Ovary (tissue), 3 donors: Measurements from ENCODE around the gene SLC24A4.

Source experiments
- EP300 ChIP-seq: sonication (generic); formaldehyde crosslinking; IDR thresholded peaks from one replicate; pipeline ENCODE4 v1.6.1; 2017; ENCODE audit warnings: antibody characterized with exemption
- POLR2A ChIP-seq: fragments of 450-650 bp; IDR thresholded peaks from one replicate; pipeline ENCODE4 v1.6.1; 2017; ENCODE audit warnings: antibody characterized with exemption, mild to moderate bottlenecking, moderate library complexity
- TF ChIP-seq, protein P1 (sequence below), 3 donors: fragments of 450-650 bp in 2 of 3; fragments of 200-600 bp in 1 of 3; IDR thresholded peaks; one replicate each; pipeline versions ENCODE4 v1.5.1 to v1.8.0; 2016 to 2022; ENCODE audit warnings: antibody characterized with exemption in 3 of 3, mild to moderate bottlenecking in 1 of 3
- donor health status: DM: no; HTN: no; CAD: no.

DNA sequence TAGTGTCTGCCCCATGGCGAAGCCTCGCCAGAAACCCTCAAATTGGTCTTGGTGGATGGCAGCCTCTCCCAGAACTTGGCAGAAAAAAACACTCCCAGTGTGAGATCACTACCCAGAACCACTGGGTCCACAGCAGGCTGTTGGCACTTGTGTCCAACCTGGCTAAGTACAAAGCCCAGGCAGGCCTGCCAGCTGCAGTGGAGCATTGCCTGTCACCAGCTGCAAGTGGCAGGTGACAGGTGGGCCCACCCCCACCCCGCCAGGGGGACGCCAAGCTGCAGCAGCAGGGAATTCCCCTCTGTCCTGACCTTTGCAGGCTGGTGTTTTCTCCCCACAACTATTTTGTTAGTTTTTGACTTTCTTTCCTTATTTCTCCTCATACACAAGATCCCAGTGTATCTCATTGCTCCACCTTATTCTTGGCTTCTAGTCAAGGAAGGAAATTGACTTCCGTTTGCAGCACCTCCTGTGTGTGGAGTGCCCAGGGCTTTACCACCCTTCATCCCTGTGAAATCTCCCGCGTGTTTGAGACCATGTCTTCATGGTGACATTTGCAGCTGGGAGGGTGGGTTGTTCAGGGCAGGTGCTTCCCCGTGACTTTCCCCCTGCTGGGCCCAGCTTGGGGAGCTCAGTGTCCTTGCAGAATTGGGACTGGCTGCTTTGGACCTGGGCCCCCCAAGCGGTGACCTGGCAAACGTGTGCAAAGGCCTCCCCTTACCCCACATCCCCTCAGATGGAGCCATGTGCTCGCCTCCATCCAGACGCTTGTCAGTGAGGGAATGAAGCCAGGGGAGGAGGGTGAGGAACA, 116.8 kb downstream of the SLC24A4 start:
- TF ChIP-seq, protein P1, sequence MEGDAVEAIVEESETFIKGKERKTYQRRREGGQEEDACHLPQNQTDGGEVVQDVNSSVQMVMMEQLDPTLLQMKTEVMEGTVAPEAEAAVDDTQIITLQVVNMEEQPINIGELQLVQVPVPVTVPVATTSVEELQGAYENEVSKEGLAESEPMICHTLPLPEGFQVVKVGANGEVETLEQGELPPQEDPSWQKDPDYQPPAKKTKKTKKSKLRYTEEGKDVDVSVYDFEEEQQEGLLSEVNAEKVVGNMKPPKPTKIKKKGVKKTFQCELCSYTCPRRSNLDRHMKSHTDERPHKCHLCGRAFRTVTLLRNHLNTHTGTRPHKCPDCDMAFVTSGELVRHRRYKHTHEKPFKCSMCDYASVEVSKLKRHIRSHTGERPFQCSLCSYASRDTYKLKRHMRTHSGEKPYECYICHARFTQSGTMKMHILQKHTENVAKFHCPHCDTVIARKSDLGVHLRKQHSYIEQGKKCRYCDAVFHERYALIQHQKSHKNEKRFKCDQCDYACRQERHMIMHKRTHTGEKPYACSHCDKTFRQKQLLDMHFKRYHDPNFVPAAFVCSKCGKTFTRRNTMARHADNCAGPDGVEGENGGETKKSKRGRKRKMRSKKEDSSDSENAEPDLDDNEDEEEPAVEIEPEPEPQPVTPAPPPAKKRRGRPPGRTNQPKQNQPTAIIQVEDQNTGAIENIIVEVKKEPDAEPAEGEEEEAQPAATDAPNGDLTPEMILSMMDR (IDR thresholded peaks at IDR 0.05), result no peak
- no peak for TF ChIP-seq POLR2A
- TF ChIP-seq EP300, result no peak
